ENCODE measurements around the gene PGC.

DNA sequence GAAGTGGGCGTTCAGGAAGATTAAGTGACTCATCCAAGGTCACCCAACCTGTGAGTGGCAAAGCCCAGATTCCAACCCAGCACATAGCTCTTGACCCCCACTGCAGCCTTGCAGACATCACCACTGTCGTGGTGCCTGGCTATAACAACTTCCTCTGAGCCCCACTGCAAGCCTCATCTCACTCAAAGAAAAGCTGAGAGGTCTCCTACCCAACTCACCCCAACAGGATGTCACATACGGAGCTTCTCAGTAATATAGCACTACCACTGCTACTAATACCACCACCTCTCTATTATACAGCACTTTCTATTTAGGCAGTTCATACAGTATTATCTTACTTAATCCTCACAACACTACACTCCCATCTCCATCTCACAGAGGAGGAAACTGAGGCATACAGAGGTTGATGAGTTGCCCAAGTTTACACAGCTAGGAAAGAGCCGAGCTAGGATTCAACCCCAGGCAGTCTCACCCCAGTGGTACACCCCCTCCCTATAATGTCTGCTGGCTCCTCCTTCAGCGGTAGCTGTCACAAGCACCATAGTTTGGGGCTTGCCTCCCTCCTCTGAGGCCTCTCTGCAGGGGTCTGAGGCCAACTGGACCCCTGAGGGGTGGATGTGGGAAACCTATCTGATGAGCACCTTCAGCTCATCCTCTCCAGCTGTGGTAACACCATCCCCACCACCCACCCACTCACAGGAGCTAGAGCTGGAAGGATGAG lies 31.2 kb downstream of the PGC start:
- TF ChIP-seq, protein P1, sequence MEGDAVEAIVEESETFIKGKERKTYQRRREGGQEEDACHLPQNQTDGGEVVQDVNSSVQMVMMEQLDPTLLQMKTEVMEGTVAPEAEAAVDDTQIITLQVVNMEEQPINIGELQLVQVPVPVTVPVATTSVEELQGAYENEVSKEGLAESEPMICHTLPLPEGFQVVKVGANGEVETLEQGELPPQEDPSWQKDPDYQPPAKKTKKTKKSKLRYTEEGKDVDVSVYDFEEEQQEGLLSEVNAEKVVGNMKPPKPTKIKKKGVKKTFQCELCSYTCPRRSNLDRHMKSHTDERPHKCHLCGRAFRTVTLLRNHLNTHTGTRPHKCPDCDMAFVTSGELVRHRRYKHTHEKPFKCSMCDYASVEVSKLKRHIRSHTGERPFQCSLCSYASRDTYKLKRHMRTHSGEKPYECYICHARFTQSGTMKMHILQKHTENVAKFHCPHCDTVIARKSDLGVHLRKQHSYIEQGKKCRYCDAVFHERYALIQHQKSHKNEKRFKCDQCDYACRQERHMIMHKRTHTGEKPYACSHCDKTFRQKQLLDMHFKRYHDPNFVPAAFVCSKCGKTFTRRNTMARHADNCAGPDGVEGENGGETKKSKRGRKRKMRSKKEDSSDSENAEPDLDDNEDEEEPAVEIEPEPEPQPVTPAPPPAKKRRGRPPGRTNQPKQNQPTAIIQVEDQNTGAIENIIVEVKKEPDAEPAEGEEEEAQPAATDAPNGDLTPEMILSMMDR (IDR thresholded peaks at IDR 0.05), result no peak
- TF ChIP-seq CHD2 (IDR thresholded peaks at IDR 0.05; ENCODE audit: low read length, partially characterized antibody), result no peak
- no peak for TF ChIP-seq GATA2 (CRISPR knock-in tag; IDR thresholded peaks at IDR 0.05)
- no peak for TF ChIP-seq RAD21 (IDR thresholded peaks at IDR 0.05; ENCODE audit: low read length)
- TF ChIP-seq RXRA (IDR thresholded peaks at IDR 0.05; ENCODE audit: borderline replicate concordance, low read depth), result no peak
- TF ChIP-seq REST (IDR thresholded peaks at IDR 0.05; ENCODE audit: low read depth, low read length), result no peak
- TF ChIP-seq TAF1 (IDR thresholded peaks at IDR 0.05; ENCODE audit: borderline replicate concordance, low read depth, low read length), result no peak
- TF ChIP-seq EZH2phosphoT487 (IDR thresholded peaks at IDR 0.05; ENCODE audit: borderline replicate concordance, low read depth), result no peak
- TF ChIP-seq MEF2A (IDR thresholded peaks at IDR 0.05; ENCODE audit: borderline replicate concordance, low read depth), result no peak
- TF ChIP-seq SIN3A (IDR thresholded peaks at IDR 0.05; ENCODE audit: borderline replicate concordance, low read depth, low read length), result no peak
- no peak for TF ChIP-seq NRF1 (IDR thresholded peaks at IDR 0.05; ENCODE audit: low read depth, low read length)
